BE2C (cell line): ENCODE measurements around the gene TRRAP.

Experiments used
- DNase-seq: peaks from one replicate; pipeline ENCODE4 v3.0.0-alpha.2; 2020
- H3K27me3 ChIP-seq: fragments of 250-450 bp; sonication (Bioruptor Pico); 2 replicates; pipeline ENCODE4 v1.5.1; 2020; ENCODE audit warnings: mild to moderate bottlenecking
- H3K36me3 ChIP-seq: fragments of 250-450 bp; sonication (Bioruptor Pico); 2 replicates; pipeline ENCODE4 v1.5.1; 2020; ENCODE audit warnings: mild to moderate bottlenecking
- H3K4me1 ChIP-seq: fragments of 250-450 bp; sonication (Bioruptor Pico); 2 replicates; pipeline ENCODE4 v1.5.1; 2020
- H3K4me3 ChIP-seq: 2 replicates; pipeline ENCODE4 v1.5.1; 2011; ENCODE audit warnings: low read depth, low read length
- H3K9me3 ChIP-seq: fragments of 250-450 bp; sonication (Bioruptor Pico); 2 replicates; pipeline ENCODE4 v1.5.1; 2020
- CTCF ChIP-seq: IDR thresholded peaks from 2 replicates; pipeline ENCODE4 v1.5.1; 2012; ENCODE audit warnings: mild to moderate bottlenecking, low read depth, low read length

The TRRAP gene

GRCh38 chr7:98934267-98934666 lies 55.9 kb downstream of the TRRAP start:
- H3K27me3 ChIP-seq, result no peaks in the 10 kb centered on the region
- H3K4me1 ChIP-seq, result no peaks in the 10 kb centered on the region
- peaks cover 85% of the 10 kb centered on the region for H3K36me3 ChIP-seq
- DNase-seq, result no peak
- no peak overlapping the region for H3K4me3 ChIP-seq
- no peak for TF ChIP-seq CTCF
- no peaks in the 10 kb centered on the region for H3K9me3 ChIP-seq

GRCh38 chr7:98935811-98936210 lies 57.5 kb downstream of the TRRAP start:
- TF ChIP-seq CTCF, result no peak
- Histone ChIP-seq H3K4me3 (no peak overlapping the region), H3K36me3 (peaks cover 81% of the 10 kb centered on the region), H3K4me1 (no peaks in the 10 kb centered on the region), H3K27me3 (no peaks in the 10 kb centered on the region), H3K9me3 (no peaks in the 10 kb centered on the region)
- no peak for DNase-seq

GRCh38 chr7:98943336-98943735 lies 65.0 kb downstream of the TRRAP start:
- Histone ChIP-seq H3K4me1 (no peaks in the 10 kb centered on the region), H3K36me3 (peaks cover 56% of the 10 kb centered on the region), H3K9me3 (no peaks in the 10 kb centered on the region), H3K4me3 (no peak overlapping the region), H3K27me3 (no peaks in the 10 kb centered on the region)
- TF ChIP-seq CTCF, result no peak
- DNase-seq, result no peak

GRCh38 chr7:98944386-98944785 lies 66.1 kb downstream of the TRRAP start:
- H3K4me1 ChIP-seq, result no peaks in the 10 kb centered on the region
- no peak overlapping the region for H3K4me3 ChIP-seq
- peaks cover 57% of the 10 kb centered on the region for H3K36me3 ChIP-seq
- DNase-seq, result no peak
- H3K27me3 ChIP-seq, result no peaks in the 10 kb centered on the region
- H3K9me3 ChIP-seq, result no peaks in the 10 kb centered on the region
- TF ChIP-seq CTCF, result no peak

- H3K36me3 ChIP-seq, result peaks cover 64% of the 10 kb centered on the region
- no peak for DNase-seq
- H3K9me3 ChIP-seq, result no peaks in the 10 kb centered on the region
Observed at GRCh38 chr7:98945852-98946251, 67.5 kb downstream of the TRRAP start.

GRCh38 chr7:98946389-98946788 lies 68.1 kb downstream of the TRRAP start:
- no peak overlapping the region for H3K4me3 ChIP-seq
- TF ChIP-seq CTCF, result no peak
- no peaks in the 10 kb centered on the region for H3K27me3 ChIP-seq
- H3K9me3 ChIP-seq, result no peaks in the 10 kb centered on the region
- peaks cover 64% of the 10 kb centered on the region for H3K36me3 ChIP-seq
- DNase-seq, result no peak
- H3K4me1 ChIP-seq, result no peaks in the 10 kb centered on the region

More at GRCh38 chr7:98945852-98946251, 67.5 kb downstream of the TRRAP start:
- no peaks in the 10 kb centered on the region for H3K4me1 ChIP-seq
- H3K27me3 ChIP-seq, result no peaks in the 10 kb centered on the region
- no peak for TF ChIP-seq CTCF
- no peak overlapping the region for H3K4me3 ChIP-seq
